Measurements from ENCODE around the gene NLGN2. TPM values are rescaled to one million over a fixed set of nuclear protein-coding genes. Genes with fewer than 3 reads are reported as not detected.

The NLGN2 gene
- total RNA-seq, 2 experiments from 2014 or later: 8.0 to 8.7 TPM

DNA sequence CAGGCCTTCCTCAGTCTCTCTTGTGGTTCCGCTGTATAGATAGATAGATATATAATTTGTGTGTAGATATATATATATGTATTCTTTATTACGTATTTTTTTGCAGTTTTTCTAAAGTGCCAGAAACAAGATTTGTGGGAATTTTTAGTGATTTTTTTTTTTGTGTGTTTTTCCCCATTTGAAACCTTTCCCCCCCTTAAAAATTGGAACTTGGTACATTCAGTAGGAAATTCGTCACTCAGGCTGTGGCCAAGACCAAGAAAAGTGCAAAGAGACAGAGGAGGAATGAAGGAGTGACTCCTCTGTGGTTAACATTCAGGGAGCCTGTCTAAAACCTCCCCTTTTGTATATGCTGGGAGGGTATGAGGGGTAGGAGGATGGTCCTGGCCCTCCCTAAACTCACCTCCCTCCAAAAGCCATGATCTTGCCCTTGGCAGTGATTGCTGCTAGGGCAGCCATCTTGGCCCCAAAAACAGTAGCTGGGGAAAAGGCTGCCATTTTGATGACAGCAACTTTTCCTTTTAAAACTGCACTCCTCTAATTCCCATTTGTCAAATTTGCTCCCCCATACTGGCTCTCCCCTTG is 52.4 kb downstream of the NLGN2 start:
- H3K9me3 Mint-ChIP-seq: no peaks in the 10 kb centered on the region
- peaks cover 16% of the 10 kb centered on the region for H3K4me1 Mint-ChIP-seq
- H3K27me3 Mint-ChIP-seq: no peaks in the 10 kb centered on the region
- POLR2A ChIA-PET: interaction anchor here (0.7 to 1.1 kb wide), 3 partner anchors 17 to 25 kb away, joined by 3 read pairs; no protein-coding TSS in a partner anchor
- H3K36me3 Mint-ChIP-seq: peaks cover 25% of the 10 kb centered on the region
- no peak overlapping the region for H3K4me3 Mint-ChIP-seq
- ATAC-seq (ENCODE audit: low read depth) (no peak), DNase-seq (no peak)
- H3K27ac Mint-ChIP-seq: no peak overlapping the region

DNA sequence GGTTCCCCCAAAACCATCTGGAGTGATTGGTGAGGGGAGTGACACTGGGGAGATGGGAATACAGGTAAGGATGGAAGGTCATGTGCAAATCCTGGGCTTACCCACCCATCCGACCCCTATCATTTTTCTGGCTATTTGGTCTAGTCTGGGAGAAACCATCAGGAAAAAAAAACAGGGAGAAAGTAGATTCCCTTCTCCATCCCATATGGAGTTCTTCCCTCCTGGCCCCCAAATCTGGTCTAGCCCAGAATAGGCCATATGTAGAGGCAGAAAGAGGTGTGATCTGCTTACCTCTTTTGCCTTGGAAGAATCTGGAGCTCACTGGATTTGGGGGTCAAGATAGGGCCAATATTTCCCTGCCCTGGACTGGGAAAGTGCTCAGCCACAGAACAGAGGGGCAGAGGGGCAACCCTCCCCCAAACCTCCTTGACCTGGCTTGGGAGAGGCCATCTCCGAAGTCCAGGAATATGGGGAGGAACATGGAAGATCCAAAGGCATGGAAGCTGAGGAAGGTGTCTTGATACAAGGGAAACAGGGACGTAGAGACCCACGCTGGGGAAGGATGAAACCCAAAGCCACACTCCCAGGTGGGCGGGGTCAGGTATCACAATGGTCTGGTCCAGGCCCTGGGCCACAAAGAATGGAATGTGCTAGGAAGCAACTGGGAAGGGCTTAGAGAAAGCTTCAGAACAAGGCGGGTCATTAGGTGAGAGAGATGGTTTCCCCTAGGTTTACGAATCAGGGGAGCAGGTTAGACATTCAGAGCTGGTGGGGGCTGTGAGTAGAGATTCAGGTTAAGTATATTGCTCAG is 53.4 kb downstream of the NLGN2 start:
- no peak overlapping the region for H3K4me3 Mint-ChIP-seq
- DNase-seq: no peak
- peaks cover 26% of the 10 kb centered on the region for H3K36me3 Mint-ChIP-seq
- no peak for ATAC-seq (ENCODE audit: low read depth)
- H3K4me1 Mint-ChIP-seq: peaks cover 15% of the 10 kb centered on the region
- no peak overlapping the region for H3K27ac Mint-ChIP-seq
- H3K27me3 Mint-ChIP-seq: no peaks in the 10 kb centered on the region
- no peaks in the 10 kb centered on the region for H3K9me3 Mint-ChIP-seq
- POLR2A ChIA-PET: interaction anchor here (0.7 to 2.8 kb wide), 4 partner anchors 12 to 28 kb away, joined by 3 to 15 read pairs (median 5); partner anchors contain the start of gene POLR2A

DNA sequence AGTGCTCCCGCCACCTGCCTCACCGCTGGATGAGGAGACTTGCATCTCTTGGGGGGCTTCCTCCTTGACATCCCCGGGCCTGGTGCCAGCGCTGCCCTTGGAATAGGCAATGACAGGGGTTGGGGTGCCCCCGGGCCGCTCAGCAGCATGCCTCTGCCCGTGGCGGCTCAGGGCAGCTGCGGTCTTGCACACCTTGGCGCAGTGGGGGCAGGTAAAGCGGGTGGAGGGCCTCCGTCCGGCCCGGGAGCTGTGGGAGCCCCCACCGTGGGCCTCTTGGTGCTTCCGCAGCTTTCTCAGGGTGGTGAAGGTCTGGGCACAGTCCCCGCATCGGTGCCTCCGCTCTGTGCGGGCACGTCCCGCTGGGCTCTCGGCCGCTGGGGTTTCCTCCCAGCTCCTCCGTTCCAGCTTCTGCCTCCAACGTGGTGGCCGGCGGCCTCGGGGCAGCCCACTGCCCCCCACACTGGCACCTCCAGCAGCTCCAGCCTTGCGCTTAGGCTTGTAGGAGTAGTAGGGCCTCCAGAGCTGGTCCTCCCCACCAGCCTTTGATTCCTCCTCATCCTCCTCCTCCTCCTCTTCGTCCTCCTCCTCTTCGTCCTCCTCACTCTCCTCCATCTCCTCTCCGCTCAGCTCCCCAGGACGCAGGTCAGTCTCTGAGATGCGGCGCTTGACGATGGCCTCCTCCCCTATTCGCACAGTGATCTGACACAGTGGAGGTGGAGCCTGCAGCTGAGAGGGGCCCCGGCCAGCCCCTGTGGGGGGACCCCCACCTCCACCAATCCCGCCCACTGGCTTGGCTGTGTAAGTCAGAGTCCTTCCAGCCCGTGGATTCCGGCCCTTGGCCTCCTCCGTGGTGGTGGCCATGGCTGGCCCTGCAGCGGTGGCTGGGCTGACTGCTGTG is 55.1 kb downstream of the NLGN2 start:
- H3K36me3 Mint-ChIP-seq: peaks cover 26% of the 10 kb centered on the region
- no peak overlapping the region for H3K27ac Mint-ChIP-seq
- no peaks in the 10 kb centered on the region for H3K9me3 Mint-ChIP-seq
- DNase-seq: no peak
- POLR2A ChIA-PET: interaction anchor here (1.0 to 2.8 kb wide), 4 partner anchors 13 to 24 kb away, joined by 3 to 15 read pairs (median 5); partner anchors contain the start of gene POLR2A
- H3K4me1 Mint-ChIP-seq: peaks cover 11% of the 10 kb centered on the region
- no peaks in the 10 kb centered on the region for H3K27me3 Mint-ChIP-seq
- ATAC-seq (ENCODE audit: low read depth): no peak
- no peak overlapping the region for H3K4me3 Mint-ChIP-seq

DNA sequence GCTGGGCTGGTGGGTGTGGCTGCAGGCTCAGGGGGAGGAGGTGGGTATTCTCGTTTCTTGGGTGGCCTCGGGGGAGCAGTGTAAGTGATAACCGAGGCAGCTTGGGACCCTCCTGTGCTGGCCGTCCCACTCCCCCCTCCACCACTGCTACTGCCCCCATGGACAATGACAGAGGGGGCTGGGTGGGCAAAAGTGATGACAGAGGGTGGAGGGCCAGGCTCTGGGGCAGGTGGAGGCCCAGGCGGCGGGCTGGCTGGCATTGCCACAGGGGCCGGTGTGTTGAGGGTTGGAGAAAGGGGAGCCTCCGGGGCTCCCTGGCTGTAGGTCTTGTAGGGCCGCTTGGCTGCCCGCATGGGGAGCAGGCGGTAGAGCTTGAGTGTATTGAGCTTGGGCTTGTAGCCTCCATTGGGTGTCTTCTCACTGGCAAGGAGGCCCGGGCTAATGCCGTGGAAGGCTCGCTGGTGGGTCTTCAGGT is 55.8 kb downstream of the NLGN2 start:
- Mint-ChIP-seq H3K4me1 (peaks cover 11% of the 10 kb centered on the region), H3K36me3 (peaks cover 26% of the 10 kb centered on the region), H3K9me3 (no peaks in the 10 kb centered on the region), H3K4me3 (no peak overlapping the region), H3K27me3 (no peaks in the 10 kb centered on the region), H3K27ac (no peak overlapping the region)
- POLR2A ChIA-PET: interaction anchor here (0.5 to 2.8 kb wide), 4 partner anchors 12 to 64 kb away, joined by 3 to 15 read pairs (median 4); partner anchors contain the start of gene POLR2A
- no peak for DNase-seq
- peak; percentile 10 for ATAC-seq (ENCODE audit: low read depth)

DNA sequence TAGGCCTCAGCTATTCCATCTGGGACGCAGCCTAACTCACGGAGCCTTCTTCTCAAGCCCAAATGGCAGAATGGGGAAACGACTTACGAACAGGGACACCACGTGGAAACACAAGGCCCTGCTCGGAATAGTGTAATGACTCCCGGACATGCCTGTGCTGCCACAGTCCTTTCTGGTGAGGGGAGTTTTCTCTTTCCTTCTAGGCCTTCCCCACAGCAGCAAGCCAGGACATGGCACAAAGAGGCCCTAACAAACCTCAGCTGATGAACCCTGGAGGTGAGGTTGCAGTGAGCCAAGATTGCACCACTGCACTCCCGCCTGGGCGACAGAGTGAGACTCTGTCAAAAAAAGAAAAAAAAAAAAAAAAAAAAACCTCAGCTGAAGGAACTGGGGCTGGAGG is 56.4 kb downstream of the NLGN2 start:
- no peak overlapping the region for H3K27ac Mint-ChIP-seq
- ATAC-seq (ENCODE audit: low read depth) (no peak), DNase-seq (no peak)
- H3K4me1 Mint-ChIP-seq: peaks cover 7% of the 10 kb centered on the region
- POLR2A ChIA-PET: interaction anchor here (0.5 to 1.9 kb wide), 2 partner anchors 12 to 64 kb away, joined by 3 to 6 read pairs; no protein-coding TSS in a partner anchor
- no peak overlapping the region for H3K4me3 Mint-ChIP-seq
- H3K9me3 Mint-ChIP-seq: no peaks in the 10 kb centered on the region
- H3K27me3 Mint-ChIP-seq: no peaks in the 10 kb centered on the region
- peaks cover 24% of the 10 kb centered on the region for H3K36me3 Mint-ChIP-seq

DNA sequence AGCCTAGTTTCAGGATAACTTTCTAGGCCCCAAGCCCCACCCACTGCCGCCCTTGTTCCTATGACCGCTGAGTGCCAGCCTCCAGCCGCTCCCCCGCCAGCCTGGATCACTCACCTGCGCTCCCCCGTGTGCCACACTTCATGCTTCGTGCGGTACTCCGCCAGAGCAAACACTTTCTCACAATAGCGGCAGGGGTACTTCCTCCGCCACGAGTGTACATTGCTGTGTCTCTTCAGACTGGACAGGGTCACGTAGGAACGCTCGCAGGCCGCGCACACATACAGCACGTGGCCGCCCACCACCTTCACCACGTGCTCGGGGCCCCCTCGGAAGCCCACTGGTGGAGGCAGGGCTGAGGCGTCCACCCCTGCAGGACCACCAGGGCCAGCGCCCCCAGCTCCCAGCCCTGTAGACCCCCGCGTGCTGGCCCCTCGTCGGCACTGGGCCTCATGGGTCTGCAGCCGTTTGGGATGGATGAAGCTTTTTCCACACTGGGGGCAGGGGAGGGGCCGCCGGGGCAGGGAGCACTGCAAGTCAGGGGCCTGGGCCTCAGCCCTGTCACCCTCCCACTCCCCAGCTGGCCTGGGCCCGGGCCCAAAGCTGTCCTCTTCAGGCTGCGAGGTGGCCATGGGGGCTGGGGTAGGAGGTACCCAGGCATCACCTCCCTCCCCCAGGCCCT is 58.1 kb downstream of the NLGN2 start:
- POLR2A ChIA-PET: interaction anchor here (0.7 to 3.6 kb wide), 2 partner anchors 11 to 373 kb away, joined by 3 to 18 read pairs; no protein-coding TSS in a partner anchor
- peaks cover 4% of the 10 kb centered on the region for H3K4me1 Mint-ChIP-seq
- H3K9me3 Mint-ChIP-seq: no peaks in the 10 kb centered on the region
- no peak overlapping the region for H3K27ac Mint-ChIP-seq
- ATAC-seq (ENCODE audit: low read depth): no peak
- H3K4me3 Mint-ChIP-seq: no peak overlapping the region
- no peaks in the 10 kb centered on the region for H3K27me3 Mint-ChIP-seq
- H3K36me3 Mint-ChIP-seq: peaks cover 17% of the 10 kb centered on the region
- DNase-seq: no peak

DNA sequence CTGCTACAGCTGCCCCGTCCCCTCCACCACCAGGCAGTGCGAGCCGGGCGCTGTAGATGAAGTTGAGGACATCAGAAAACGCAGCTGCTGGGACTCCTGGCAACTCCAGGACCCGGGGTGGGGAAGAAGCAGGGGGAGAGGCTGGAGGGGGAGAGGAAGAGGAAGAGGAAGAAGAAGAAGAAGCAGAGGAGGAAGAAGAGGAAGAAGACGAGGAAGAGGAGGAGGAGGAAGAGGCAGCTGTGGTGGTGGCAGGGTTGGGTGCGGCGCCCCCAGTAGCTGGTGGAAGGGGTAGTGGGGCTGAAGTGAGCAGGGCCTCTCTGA is 58.6 kb downstream of the NLGN2 start:
- POLR2A ChIA-PET: interaction anchor here (3.6 kb wide), 1 partner anchor 10 kb away, joined by 18 read pairs; no protein-coding TSS in a partner anchor
- H3K4me1 Mint-ChIP-seq: peaks cover 5% of the 10 kb centered on the region
- H3K27me3 Mint-ChIP-seq: no peaks in the 10 kb centered on the region
- H3K36me3 Mint-ChIP-seq: peaks cover 14% of the 10 kb centered on the region
- ATAC-seq (ENCODE audit: low read depth): no peak
- no peak overlapping the region for H3K27ac Mint-ChIP-seq
- DNase-seq: no peak
- H3K9me3 Mint-ChIP-seq: no peaks in the 10 kb centered on the region
- H3K4me3 Mint-ChIP-seq: no peak overlapping the region

DNA sequence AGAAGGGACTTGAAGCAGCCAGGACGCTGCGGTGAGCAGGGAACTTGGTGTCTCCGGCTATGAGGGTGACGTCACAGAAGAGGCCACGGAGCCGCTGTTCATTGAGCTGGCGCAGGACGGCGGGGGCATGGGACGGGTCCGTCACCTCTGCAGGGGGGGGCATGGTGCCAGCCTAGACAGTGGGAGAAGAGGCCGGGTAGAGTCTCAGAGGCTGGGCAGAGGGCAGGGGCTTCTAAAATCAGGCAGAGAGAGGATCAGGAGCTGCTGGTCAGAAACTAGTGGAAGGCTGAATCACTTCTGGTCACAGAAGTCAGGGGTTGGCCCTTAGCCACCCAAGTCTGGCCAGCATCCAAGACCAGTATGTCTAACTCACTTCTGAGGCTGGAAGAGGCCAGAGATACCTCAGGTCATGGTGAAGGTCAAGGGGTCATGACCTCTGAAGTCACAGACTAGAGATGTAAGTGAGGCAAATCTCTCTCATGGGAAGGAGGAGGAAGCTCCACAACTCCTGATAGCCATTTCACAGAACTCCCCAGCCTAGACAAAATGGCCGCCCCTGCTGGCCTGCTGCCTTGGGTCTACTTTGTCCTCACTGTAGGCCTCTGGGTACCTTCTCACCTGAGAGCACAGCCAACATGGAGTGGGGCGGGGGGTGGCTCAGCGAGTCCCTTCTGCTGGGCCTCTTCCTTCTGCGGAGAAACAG is 59.1 kb downstream of the NLGN2 start:
- Mint-ChIP-seq H3K27ac (peak overlapping the region; percentile 48), H3K4me1 (peaks cover 10% of the 10 kb centered on the region), H3K27me3 (no peaks in the 10 kb centered on the region), H3K36me3 (peaks cover 12% of the 10 kb centered on the region), H3K4me3 (no peak overlapping the region), H3K9me3 (no peaks in the 10 kb centered on the region)
- DNase-seq: no peak
- ATAC-seq (ENCODE audit: low read depth): no peak
- POLR2A ChIA-PET: interaction anchor here (3.6 kb wide), 1 partner anchor 10 kb away, joined by 18 read pairs; no protein-coding TSS in a partner anchor

DNA sequence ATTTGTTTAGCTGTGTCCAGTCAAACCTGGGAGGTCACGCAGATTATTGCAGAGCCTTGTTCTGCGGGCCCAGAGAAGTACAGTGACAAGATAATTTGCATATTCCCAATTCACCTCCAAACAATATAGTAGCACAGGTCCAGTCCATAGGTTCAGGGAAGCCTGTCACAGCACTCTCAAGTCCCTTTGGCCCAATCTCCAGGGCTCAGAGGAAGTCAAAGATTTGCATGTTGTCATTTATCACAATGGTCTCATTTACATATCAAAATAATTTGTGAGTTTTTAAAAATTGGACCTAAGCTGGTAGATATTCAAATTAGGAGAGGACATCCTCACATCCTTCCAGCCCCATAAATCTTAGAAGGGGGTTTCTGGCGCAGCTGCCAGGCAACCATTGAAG is 59.9 kb downstream of the NLGN2 start:
- ATAC-seq (ENCODE audit: low read depth): no peak
- Mint-ChIP-seq H3K27ac (peak overlapping the region; percentile 48), H3K36me3 (peaks cover 10% of the 10 kb centered on the region), H3K4me3 (no peak overlapping the region), H3K4me1 (peaks cover 14% of the 10 kb centered on the region), H3K9me3 (no peaks in the 10 kb centered on the region), H3K27me3 (no peaks in the 10 kb centered on the region)
- DNase-seq: no peak
- POLR2A ChIA-PET: interaction anchor here (0.7 to 3.6 kb wide), 2 partner anchors 9 to 12 kb away, joined by 3 to 18 read pairs; no protein-coding TSS in a partner anchor

DNA sequence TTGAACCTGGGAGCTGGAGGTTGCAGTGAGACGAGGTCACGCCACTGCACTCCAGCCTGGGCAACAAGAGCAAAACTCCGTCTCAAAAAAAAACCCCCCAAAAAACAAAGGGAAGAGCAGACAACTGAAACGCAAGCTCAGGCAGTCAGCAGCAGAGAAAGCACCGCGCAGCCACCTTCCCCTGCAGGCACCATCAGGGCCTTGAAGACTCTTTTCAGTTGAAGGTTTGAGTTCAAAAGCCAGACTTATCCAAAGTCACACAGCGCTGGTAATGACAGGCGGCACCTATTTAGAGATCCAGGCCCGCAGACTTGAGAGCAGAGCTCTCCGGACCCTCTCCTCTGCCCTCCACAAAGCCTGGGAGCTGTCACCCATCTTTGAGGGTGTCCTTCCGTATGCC is 60.6 kb downstream of the NLGN2 start:
- Mint-ChIP-seq H3K4me1 (peaks cover 20% of the 10 kb centered on the region), H3K27me3 (no peaks in the 10 kb centered on the region), H3K4me3 (no peak overlapping the region), H3K36me3 (peaks cover 8% of the 10 kb centered on the region), H3K9me3 (no peaks in the 10 kb centered on the region), H3K27ac (no peak overlapping the region)
- ATAC-seq (ENCODE audit: low read depth) (no peak), DNase-seq (no peak)
- POLR2A ChIA-PET: interaction anchor here (1.1 to 3.6 kb wide), 2 partner anchors 8 to 12 kb away, joined by 3 to 18 read pairs; no protein-coding TSS in a partner anchor

DNA sequence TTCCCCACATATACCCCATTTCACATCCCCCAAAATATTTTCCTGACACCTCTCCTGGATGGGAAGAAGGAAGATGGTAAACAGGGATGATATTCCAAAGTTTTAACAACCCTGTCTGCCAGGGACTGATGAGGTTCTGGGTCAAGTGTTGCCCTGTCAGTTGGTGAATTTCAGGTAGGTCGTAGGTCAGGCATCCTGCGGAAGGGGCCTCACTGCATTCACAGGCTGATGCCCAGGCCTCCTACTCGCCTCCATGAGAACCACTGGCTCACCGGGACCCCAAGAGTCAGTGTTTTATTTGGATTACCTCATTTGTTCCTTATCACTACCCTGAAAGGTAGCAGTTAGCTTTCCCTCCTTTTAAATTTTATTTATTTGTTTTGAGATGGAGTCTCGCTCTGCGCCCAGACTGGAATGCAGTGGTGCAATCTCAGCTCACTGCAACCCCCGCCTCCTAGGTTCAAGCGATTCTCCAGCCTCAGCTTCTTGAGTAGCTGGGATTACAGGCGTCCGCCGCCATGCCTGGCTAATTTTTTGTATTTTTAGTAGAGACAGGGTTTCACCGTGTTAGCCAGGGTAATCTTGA is 61.3 kb downstream of the NLGN2 start:
- peaks cover 8% of the 10 kb centered on the region for H3K36me3 Mint-ChIP-seq
- ATAC-seq (ENCODE audit: low read depth) (no peak), DNase-seq (no peak)
- POLR2A ChIA-PET: interaction anchor here (1.1 kb wide), 1 partner anchor 12 kb away, joined by 3 read pairs; no protein-coding TSS in a partner anchor
- H3K9me3 Mint-ChIP-seq: no peaks in the 10 kb centered on the region
- no peaks in the 10 kb centered on the region for H3K27me3 Mint-ChIP-seq
- H3K27ac Mint-ChIP-seq: no peak overlapping the region
- no peak overlapping the region for H3K4me3 Mint-ChIP-seq
- peaks cover 20% of the 10 kb centered on the region for H3K4me1 Mint-ChIP-seq

All from activated naive CD8-positive, alpha-beta T cell treated with anti-CD3 and anti-CD28 coated beads, Interleukin-2, amount 10 ng/mL, durations not matched to agents 7 days and 5 days (primary cell).